ENCODE data around the gene UBE2QL1. TPM values are rescaled to one million over a fixed set of nuclear protein-coding genes. Genes with fewer than 3 reads are reported as not detected.

The UBE2QL1 gene
- polyA plus RNA-seq, 2 of the 4 experiments (the other 2 are of a cell fraction), result 0.04 TPM

- H3K4me2 ChIP-seq, result peak overlapping the region; percentile 81; the same call in 1 of the 3 replicates
- WGBS (ENCODE audit: missing lambda C conversion rate), result 77% methylated on average over 3 of the region's 3 CpGs
- POLR2A ChIA-PET, result no interaction called here
- H3K9me3 ChIP-seq, result peaks cover 7% of the 10 kb centered on the region; the same call in 2 of the 3 replicates
- peak overlapping the region; percentile 40; the same call in 1 of the 3 replicates for H3K4me3 ChIP-seq
- H3K27ac ChIP-seq, result no peak overlapping the region
- ATAC-seq (no peak), DNase-seq (ENCODE audit: low read depth in 1 of 2, low spot score in 1 of 2) (no peak), FAIRE-seq (no peak)
- no peak for TF ChIP-seq FOSL2 (IDR thresholded peaks at IDR 0.05)
- TF ChIP-seq FOSL2 (CRISPR knock-in tag; IDR thresholded peaks at IDR 0.05), result no peak
- TF ChIP-seq POLR2A (IDR thresholded peaks at IDR 0.05; ENCODE audit: low read length), result 0 out of 2 replicates have a peak, but pooled peaks have one; percentile 23
- peaks cover 7% of the 10 kb centered on the region; the same call in 1 of the 3 replicates for H3K4me1 ChIP-seq
- CTCF ChIA-PET, result no interaction called here
Measured at GRCh38 chr5:6448141-6448491, 543 bp upstream of the UBE2QL1 start.

GRCh38 chr5:6449465-6450158 lies 953 bp downstream of the UBE2QL1 start:
- peak in 1 of 2 experiments; percentile 49; a peak in 2 of 6 replicates for ATAC-seq
- H3K4me3 ChIP-seq, result peak overlapping the region; percentile 40; the same call in 2 of the 3 replicates
- WGBS (ENCODE audit: missing lambda C conversion rate), result 3% methylated on average over 11 of the region's 15 CpGs
- peaks cover 7% of the 10 kb centered on the region; the same call in 1 of the 3 replicates for H3K4me1 ChIP-seq
- no peaks in the 10 kb centered on the region for H3K9me3 ChIP-seq
- no peak for DNase-seq (ENCODE audit: low read depth in 1 of 2, low spot score in 1 of 2)
- TF ChIP-seq MYC (IDR thresholded peaks at IDR 0.05; ENCODE audit: borderline replicate concordance, low read length) (no peak), EHF (CRISPR knock-in tag; IDR thresholded peaks at IDR 0.05) (no peak), MAZ (IDR thresholded peaks at IDR 0.05; ENCODE audit: borderline replicate concordance, low read depth, low read length) (no peak), ESRRA (IDR thresholded peaks at IDR 0.05; ENCODE audit: borderline replicate concordance, low read length) (no peak)
- no peak overlapping the region for H3K27ac ChIP-seq
- ChIA-PET CTCF (interaction anchor here (0.6 to 0.8 kb wide), 4 partner anchors 11 to 177 kb away, joined by 3 to 4 read pairs (median 4); no protein-coding TSS in a partner anchor), POLR2A (no interaction called here)
- FAIRE-seq, result no peak
- H3K4me2 ChIP-seq, result peak overlapping the region; percentile 81

GRCh38 chr5:6450319-6450833 lies 1.7 kb downstream of the UBE2QL1 start:
- no peak overlapping the region for H3K27ac ChIP-seq
- H3K4me3 ChIP-seq, result no peak overlapping the region
- ATAC-seq (no peak), DNase-seq (ENCODE audit: low read depth in 1 of 2, low spot score in 1 of 2) (no peak), FAIRE-seq (no peak)
- ChIA-PET CTCF (interaction anchor here (0.6 to 0.8 kb wide), 2 partner anchors 28 to 92 kb away, joined by 4 read pairs; no protein-coding TSS in a partner anchor), POLR2A (no interaction called here)
- H3K4me2 ChIP-seq, result no peak overlapping the region
- no peaks in the 10 kb centered on the region for H3K9me3 ChIP-seq
- no peak for TF ChIP-seq CBX8 (IDR thresholded peaks at IDR 0.05)
- no peak for TF ChIP-seq HDAC2 (IDR thresholded peaks at IDR 0.05)
- H3K4me1 ChIP-seq, result peaks cover 7% of the 10 kb centered on the region; the same call in 1 of the 3 replicates
- 24% methylated on average over 9 of the region's 9 CpGs for WGBS (ENCODE audit: missing lambda C conversion rate)

- no peak overlapping the region for H3K27ac ChIP-seq
- ChIA-PET POLR2A (interaction anchor here (0.5 to 0.6 kb wide), 2 partner anchors 63 to 1010 kb away, joined by 3 to 4 read pairs; no protein-coding TSS in a partner anchor), CTCF (interaction anchor here (0.6 kb wide), 1 partner anchor 8 kb away, joined by 4 read pairs; no protein-coding TSS in a partner anchor)
- DNase-seq (ENCODE audit: low read depth in 1 of 2, low spot score in 1 of 2) (no peak), FAIRE-seq (no peak), ATAC-seq (no peak)
- no peak overlapping the region for H3K4me3 ChIP-seq
- 24% methylated on average over 10 of the region's 10 CpGs for WGBS (ENCODE audit: missing lambda C conversion rate)
- peaks cover 7% of the 10 kb centered on the region; the same call in 1 of the 3 replicates for H3K4me1 ChIP-seq
- H3K9me3 ChIP-seq, result peaks cover 13% of the 10 kb centered on the region; the same call in 1 of the 3 replicates
- TF ChIP-seq CHD4 (IDR thresholded peaks at IDR 0.05; ENCODE audit: borderline replicate concordance) (no peak), EP300 (IDR thresholded peaks at IDR 0.05) (no peak), MAZ (IDR thresholded peaks at IDR 0.05; ENCODE audit: borderline replicate concordance, low read depth, low read length) (no peak), BCL3 (IDR thresholded peaks at IDR 0.05) (no peak)
- H3K4me2 ChIP-seq, result no peak overlapping the region
Measured at GRCh38 chr5:6452622-6453504, 4.2 kb downstream of the UBE2QL1 start.
